ENCODE results near the gene SSX4B. TPM values are rescaled to one million over a fixed set of nuclear protein-coding genes. Genes with fewer than 3 reads are reported as not detected.
"Not testable (repeated sequence)": the region's sequence is repeated elsewhere in the genome, so short reads cannot be mapped to it uniquely, and the experiment has no call there.

SSX4B gene
- total and polyA plus RNA-seq, 10 of the 15 experiments (the other 5 are each of a cell fraction or from before 2014, with no cell fraction given) = not detected

DNA sequence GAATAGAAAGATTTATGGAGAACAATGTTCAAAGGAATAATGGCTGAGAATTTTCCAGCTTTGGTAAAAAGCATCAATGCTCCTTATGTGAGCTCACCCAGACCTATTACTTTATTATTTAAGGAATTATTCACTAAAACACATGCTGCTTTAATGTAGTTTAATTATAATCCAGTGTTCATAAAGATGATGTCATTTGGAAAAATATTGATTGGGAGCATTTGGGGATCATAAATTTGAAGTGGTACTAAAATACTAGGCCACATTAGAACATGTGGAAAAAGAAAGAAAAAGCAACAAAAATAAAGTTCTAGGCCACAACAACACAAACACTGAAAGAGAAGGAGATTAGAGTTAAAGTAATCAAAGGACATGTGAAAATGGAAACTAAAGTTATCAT is 38.3 kb upstream of the SSX4B start:
- FAIRE-seq (no peak), ATAC-seq (no peak), DNase-seq (ENCODE audit: low read depth, low spot score) (no peak)
- Histone ChIP-seq H3K36me3 (ENCODE audit: control insufficient read depth in 2 of 2, insufficient read depth in 2 of 2, low read length in 1 of 2) (no peaks in the 10 kb centered on the region), H2AFZ (ENCODE audit: control insufficient read depth, low read depth, low read length) (no peak overlapping the region), H3K4me3 (no peak overlapping the region), H3K9ac (ENCODE audit: control insufficient read depth, insufficient read depth, low read length) (no peak overlapping the region), H3K4me1 (ENCODE audit: control insufficient read depth, insufficient read depth, low read length) (no peaks in the 10 kb centered on the region), H3K79me2 (ENCODE audit: control insufficient read depth, insufficient read depth, low read length) (no peaks in the 10 kb centered on the region), H4K20me1 (ENCODE audit: control insufficient read depth, insufficient read depth) (no peaks in the 10 kb centered on the region), H3K27me3 (replicated peaks in 1 of 2; ENCODE audit: control insufficient read depth in 2 of 2, insufficient read depth in 2 of 2, low read length in 1 of 2) (no peaks in the 10 kb centered on the region), H3K9me3 (replicated peaks; ENCODE audit: control insufficient read depth, insufficient read depth, low read length) (no peaks in the 10 kb centered on the region), H3K4me2 (ENCODE audit: control insufficient read depth, insufficient read depth) (no peak overlapping the region), H3K27ac (ENCODE audit: control insufficient read depth, insufficient read depth) (no peak overlapping the region)
- RAD21 ChIA-PET (ENCODE audit: unreplicated experiment) = no interaction called here
- intact Hi-C loops (cut with micrococcal nuclease; ENCODE audit: unreplicated experiment) = no loop called here
- no TSS peak for BruUV-seq (replicated peaks)
- SMC1A ChIA-PET (ENCODE audit: uncharacterized antibody, unreplicated experiment) = interaction anchor here (0.7 to 1.4 kb wide), 2 partner anchors 10 to 1404 kb away, joined by 3 read pairs; no protein-coding TSS in a partner anchor
- no peak for TF ChIP-seq BMI1 (IDR thresholded peaks at IDR 0.05; ENCODE audit: borderline replicate concordance)
- TF ChIP-seq GATAD2B (conservative IDR thresholded peaks at IDR 0.05; ENCODE audit: low read depth) = no peak
- TF ChIP-seq JUND (IDR thresholded peaks at IDR 0.05; ENCODE audit: low read depth, low read length) = no peak
- TF ChIP-seq ETV6 (conservative IDR thresholded peaks at IDR 0.05 in 1 of 2, IDR thresholded peaks at IDR 0.05 in 1 of 2; ENCODE audit: borderline replicate concordance in 1 of 2, low read depth in 1 of 2) = no peak
- TF ChIP-seq, protein P1, sequence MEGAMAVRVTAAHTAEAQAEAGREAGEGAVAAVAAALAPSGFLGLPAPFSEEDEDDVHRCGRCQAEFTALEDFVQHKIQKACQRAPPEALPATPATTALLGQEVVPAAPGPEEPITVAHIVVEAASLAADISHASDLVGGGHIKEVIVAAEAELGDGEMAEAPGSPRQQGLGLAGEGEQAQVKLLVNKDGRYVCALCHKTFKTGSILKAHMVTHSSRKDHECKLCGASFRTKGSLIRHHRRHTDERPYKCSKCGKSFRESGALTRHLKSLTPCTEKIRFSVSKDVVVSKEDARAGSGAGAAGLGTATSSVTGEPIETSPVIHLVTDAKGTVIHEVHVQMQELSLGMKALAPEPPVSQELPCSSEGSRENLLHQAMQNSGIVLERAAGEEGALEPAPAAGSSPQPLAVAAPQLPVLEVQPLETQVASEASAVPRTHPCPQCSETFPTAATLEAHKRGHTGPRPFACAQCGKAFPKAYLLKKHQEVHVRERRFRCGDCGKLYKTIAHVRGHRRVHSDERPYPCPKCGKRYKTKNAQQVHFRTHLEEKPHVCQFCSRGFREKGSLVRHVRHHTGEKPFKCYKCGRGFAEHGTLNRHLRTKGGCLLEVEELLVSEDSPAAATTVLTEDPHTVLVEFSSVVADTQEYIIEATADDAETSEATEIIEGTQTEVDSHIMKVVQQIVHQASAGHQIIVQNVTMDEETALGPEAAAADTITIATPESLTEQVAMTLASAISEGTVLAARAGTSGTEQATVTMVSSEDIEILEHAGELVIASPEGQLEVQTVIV (IDR thresholded peaks at IDR 0.05; ENCODE audit: borderline replicate concordance, partially characterized antibody) = no peak
- TF ChIP-seq BACH1 (IDR thresholded peaks at IDR 0.05; ENCODE audit: borderline replicate concordance) = no peak
- in situ Hi-C loops (cut with MboI) = no loop called here
- POLR2A ChIA-PET = no interaction called here
- CTCF ChIA-PET = no interaction called here

DNA sequence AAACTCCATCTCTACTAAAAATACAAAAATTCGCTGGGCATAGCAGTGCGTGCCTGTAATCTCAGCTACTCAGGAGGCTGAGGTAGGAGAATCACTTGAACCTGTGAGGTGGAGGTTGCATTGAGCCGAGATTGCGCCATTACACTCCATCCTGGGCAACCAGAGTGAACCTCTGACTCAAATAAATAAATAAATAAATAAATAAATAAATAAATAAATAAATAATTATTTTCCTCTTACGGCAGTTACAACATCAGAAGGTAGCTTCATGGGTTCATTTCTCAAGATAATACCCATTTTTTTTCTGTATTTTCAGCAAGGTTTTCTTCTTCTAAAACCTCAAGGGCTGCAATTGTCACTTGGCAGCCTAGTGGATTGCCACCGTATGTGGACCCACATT is 35.4 kb upstream of the SSX4B start:
- in situ Hi-C loops (cut with MboI) = loop anchor here (25.0 kb wide), 1 partner anchor 135 kb away; no protein-coding TSS in a partner anchor
- H3K27me3 ChIP-seq (replicated peaks in 1 of 2; ENCODE audit: control insufficient read depth in 2 of 2, insufficient read depth in 2 of 2, low read length in 1 of 2); BruUV-seq (replicated peaks); H3K4me2 ChIP-seq (ENCODE audit: control insufficient read depth, insufficient read depth); ATAC-seq; H3K27ac ChIP-seq (ENCODE audit: control insufficient read depth, insufficient read depth); H3K4me3 ChIP-seq; RAD21 ChIA-PET (ENCODE audit: unreplicated experiment); H3K9me3 ChIP-seq (replicated peaks; ENCODE audit: control insufficient read depth, insufficient read depth, low read length); H3K9ac ChIP-seq (ENCODE audit: control insufficient read depth, insufficient read depth, low read length); H3K36me3 ChIP-seq (ENCODE audit: control insufficient read depth in 2 of 2, insufficient read depth in 2 of 2, low read length in 1 of 2); POLR2A ChIA-PET; SMC1A ChIA-PET (ENCODE audit: uncharacterized antibody, unreplicated experiment); H3K4me1 ChIP-seq (ENCODE audit: control insufficient read depth, insufficient read depth, low read length); intact Hi-C loops (cut with micrococcal nuclease; ENCODE audit: unreplicated experiment); DNase-seq (ENCODE audit: low read depth, low spot score); CTCF ChIA-PET; H4K20me1 ChIP-seq (ENCODE audit: control insufficient read depth, insufficient read depth); H2AFZ ChIP-seq (ENCODE audit: control insufficient read depth, low read depth, low read length); H3K79me2 ChIP-seq (ENCODE audit: control insufficient read depth, insufficient read depth, low read length); FAIRE-seq: not testable (repeated sequence)
- WGBS (ENCODE audit: insufficient coverage, insufficient replicate concordance, low lambda C conversion rate, missing lambda C conversion rate) = 60% methylated on average over 6 of the region's 6 CpGs

DNA sequence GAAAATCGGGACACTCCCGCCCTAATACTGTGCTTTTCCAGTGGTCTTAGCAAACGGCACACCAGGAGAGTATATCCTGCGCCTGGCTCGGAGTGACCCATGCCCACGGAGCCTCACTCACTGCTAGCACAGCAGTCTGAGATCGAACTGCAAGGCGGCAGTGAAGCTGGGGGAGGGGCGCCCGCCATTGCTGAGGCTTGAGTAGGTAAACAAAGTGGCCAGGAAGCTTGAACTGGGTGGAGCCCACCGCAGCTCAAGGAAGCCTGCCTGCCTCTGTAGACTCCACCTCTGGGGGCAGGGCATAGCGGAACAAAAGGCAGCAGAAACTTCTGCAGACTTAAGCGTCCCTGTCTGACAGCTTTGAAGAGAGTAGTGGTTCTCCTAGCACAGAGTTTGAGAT is 22.0 kb upstream of the SSX4B start:
- in situ Hi-C loops (cut with MboI) = loop anchor here (25.0 kb wide), 1 partner anchor 121 kb away; no protein-coding TSS in a partner anchor
- H4K20me1 ChIP-seq (ENCODE audit: control insufficient read depth, insufficient read depth); H3K79me2 ChIP-seq (ENCODE audit: control insufficient read depth, insufficient read depth, low read length); H3K9me3 ChIP-seq (replicated peaks; ENCODE audit: control insufficient read depth, insufficient read depth, low read length); H3K27me3 ChIP-seq (replicated peaks in 1 of 2; ENCODE audit: control insufficient read depth in 2 of 2, insufficient read depth in 2 of 2, low read length in 1 of 2); CTCF ChIA-PET; FAIRE-seq; DNase-seq (ENCODE audit: low read depth, low spot score); H3K4me2 ChIP-seq (ENCODE audit: control insufficient read depth, insufficient read depth); POLR2A ChIA-PET; RAD21 ChIA-PET (ENCODE audit: unreplicated experiment); H3K4me1 ChIP-seq (ENCODE audit: control insufficient read depth, insufficient read depth, low read length); H3K27ac ChIP-seq (ENCODE audit: control insufficient read depth, insufficient read depth); H3K4me3 ChIP-seq; SMC1A ChIA-PET (ENCODE audit: uncharacterized antibody, unreplicated experiment); H3K36me3 ChIP-seq (ENCODE audit: control insufficient read depth in 2 of 2, insufficient read depth in 2 of 2, low read length in 1 of 2); intact Hi-C loops (cut with micrococcal nuclease; ENCODE audit: unreplicated experiment); H3K9ac ChIP-seq (ENCODE audit: control insufficient read depth, insufficient read depth, low read length); ATAC-seq; H2AFZ ChIP-seq (ENCODE audit: control insufficient read depth, low read depth, low read length); BruUV-seq (replicated peaks): not testable (repeated sequence)
- 60% methylated on average over 13 of the region's 13 CpGs for WGBS (ENCODE audit: insufficient coverage, insufficient replicate concordance, low lambda C conversion rate, missing lambda C conversion rate)

Data from GM12878 (cell line).